Smooth muscle cell (in vitro differentiated cells): ENCODE measurements around the gene CMKLR1. TPM values are rescaled to one million over a fixed set of nuclear protein-coding genes. Genes with fewer than 3 reads are reported as not detected.

ENCODE experiments used
- DNase-seq: peaks from one replicate; lab custom pipeline; 2025; ENCODE audit not compliant: unreplicated experiment; lab: John Stamatoyannopoulos, UW
- H2AFZ ChIP-seq: fragments of 200-600 bp; sonication (generic); 2 replicates; pipeline ENCODE4 v1.6.0; 2016; ENCODE audit warnings: antibody characterized with exemption, low read depth, mild to moderate bottlenecking
- H3F3A ChIP-seq: fragments of 200-600 bp; sonication (generic); 2 replicates; pipeline ENCODE4 v1.6.0; 2017; ENCODE audit warnings: antibody characterized with exemption, low read depth
- H3K27ac ChIP-seq: fragments of 200-600 bp; sonication (generic); 2 replicates; pipeline ENCODE4 v1.5.1; 2016; ENCODE audit warnings: low read depth, mild to moderate bottlenecking
- H3K27me3 ChIP-seq: fragments of 200-600 bp; sonication (generic); 2 replicates; pipeline ENCODE4 v1.6.1; 2016; ENCODE audit warnings: low read depth, mild to moderate bottlenecking
- H3K36me3 ChIP-seq: fragments of 200-600 bp; sonication (generic); 2 replicates; pipeline ENCODE4 v1.5.1; 2016; ENCODE audit warnings: low read depth
- H3K4me1 ChIP-seq: fragments of 200-600 bp; sonication (generic); 2 replicates; pipeline ENCODE4 v1.5.1; 2016; ENCODE audit warnings: low read depth
- H3K4me2 ChIP-seq: fragments of 200-600 bp; sonication (generic); 2 replicates; pipeline ENCODE4 v1.6.0; 2016; ENCODE audit warnings: mild to moderate bottlenecking
- H3K4me3 ChIP-seq: fragments of 200-600 bp; sonication (generic); 2 replicates; pipeline ENCODE4 v1.5.1; 2016; ENCODE audit warnings: mild to moderate bottlenecking
- H3K79me2 ChIP-seq: fragments of 200-600 bp; sonication (generic); 2 replicates; pipeline ENCODE4 v1.6.0; 2016; ENCODE audit warnings: low read depth, mild to moderate bottlenecking
- H3K9ac ChIP-seq: fragments of 200-600 bp; sonication (generic); 2 replicates; pipeline ENCODE4 v1.6.0; 2016; ENCODE audit warnings: low read depth
- H3K9me3 ChIP-seq: fragments of 200-600 bp; sonication (generic); replicated peaks from 2 replicates; pipeline ENCODE4 v1.5.1; 2016; ENCODE audit warnings: low read depth
- H4K20me1 ChIP-seq: fragments of 200-600 bp; sonication (generic); 2 replicates; pipeline ENCODE4 v1.6.0; 2016; ENCODE audit warnings: low read depth
- CTCF ChIP-seq: fragments of 200-600 bp; sonication (generic); IDR thresholded peaks from 2 replicates; pipeline ENCODE4 v1.5.1; 2017; ENCODE audit warnings: borderline replicate concordance, mild to moderate bottlenecking, antibody characterized with exemption; ENCODE audit not compliant: insufficient read depth, poor library complexity, severe bottlenecking
- WGBS: methylation state at CpG from one replicate; pipeline ENCODE4 v1.1.7; 2016; ENCODE audit warnings: low lambda C conversion rate; 5-methylcytosine and 5-hydroxymethylcytosine counted together
- polyA plus RNA-seq: library from polyadenylated mRNA; unstranded; fragments of >200 nt; fragmentation: Nextera tagmentation; extraction: Ambion mirVana; gene quantifications from 2 replicates; pipeline ENCODE4 v1.2.1, GENCODE V29; 2016
- total RNA-seq: library from RNA; depleted of rRNA; stranded (reverse); fragments of >200 nt; gene quantifications from 2 replicates; pipeline ENCODE4 v1.2.3, GENCODE V29; 2014

CMKLR1 gene
- total and polyA plus RNA-seq, 2 experiments from 2014 or later, result 179 to 294 TPM

GRCh38 chr12:108240027-108240785, 98.9 kb downstream of the CMKLR1 start:
- peaks cover 9% of the 10 kb centered on the region for H3F3A ChIP-seq
- no peak overlapping the region for H3K4me3 ChIP-seq
- no peak overlapping the region for H2AFZ ChIP-seq
- no peak for TF ChIP-seq CTCF
- no peak for DNase-seq
- no peaks in the 10 kb centered on the region for H3K36me3 ChIP-seq
- H3K4me2 ChIP-seq, result no peak overlapping the region
- H3K27ac ChIP-seq, result no peak overlapping the region
- no peaks in the 10 kb centered on the region for H3K79me2 ChIP-seq
- no peaks in the 10 kb centered on the region for H3K9me3 ChIP-seq
- H3K4me1 ChIP-seq, result no peaks in the 10 kb centered on the region
- no peak overlapping the region for H3K9ac ChIP-seq
- WGBS, result 85% methylated on average over 31 of the region's 34 CpGs
- peaks cover 5% of the 10 kb centered on the region for H3K27me3 ChIP-seq
- H4K20me1 ChIP-seq, result no peaks in the 10 kb centered on the region

- Histone ChIP-seq H3K4me3 (no peak overlapping the region), H3K4me2 (no peak overlapping the region), H3K27ac (no peak overlapping the region), H3K36me3 (no peaks in the 10 kb centered on the region), H3K9ac (no peak overlapping the region), H3F3A (peaks cover 9% of the 10 kb centered on the region), H2AFZ (no peak overlapping the region), H4K20me1 (no peaks in the 10 kb centered on the region), H3K27me3 (peaks cover 5% of the 10 kb centered on the region), H3K4me1 (no peaks in the 10 kb centered on the region), H3K79me2 (no peaks in the 10 kb centered on the region), H3K9me3 (no peaks in the 10 kb centered on the region)
- DNase-seq, result no peak
- no peak for TF ChIP-seq CTCF
- WGBS, result 92% methylated on average over 2 of the region's 2 CpGs
These were observed 99.7 kb downstream of the CMKLR1 start for GRCh38 chr12:108239378-108239777.

- Histone ChIP-seq H3K9ac (no peak overlapping the region), H2AFZ (no peak overlapping the region), H3K4me1 (no peaks in the 10 kb centered on the region), H3F3A (peaks cover 9% of the 10 kb centered on the region), H3K27me3 (peaks cover 5% of the 10 kb centered on the region), H4K20me1 (no peaks in the 10 kb centered on the region), H3K4me3 (no peak overlapping the region), H3K27ac (no peak overlapping the region), H3K4me2 (no peak overlapping the region), H3K9me3 (no peaks in the 10 kb centered on the region), H3K79me2 (no peaks in the 10 kb centered on the region), H3K36me3 (no peaks in the 10 kb centered on the region)
- DNase-seq, result no peak
- no peak for TF ChIP-seq CTCF
- 95% methylated on average over 3 of the region's 3 CpGs for WGBS
These were observed 100.6 kb downstream of the CMKLR1 start for GRCh38 chr12:108238474-108238873.

Other genes with a start within 250 kb of the CMKLR1 start
- gene WSCD2, start 210.0 kb downstream of the CMKLR1 start, total RNA-seq, result 0.13 TPM in 1 of 2 replicates, not detected in the other
- 0.13 and 0.47 TPM in 2 replicates for gene WSCD2, start 210.0 kb downstream of the CMKLR1 start, polyA plus RNA-seq
- 6.8 and 7.3 TPM in 2 replicates for gene FICD, start 176.0 kb upstream of the CMKLR1 start, total RNA-seq
- gene FICD, start 176.0 kb upstream of the CMKLR1 start, polyA plus RNA-seq, result 5.1 and 7.5 TPM in 2 replicates
- gene SART3, start 221.9 kb upstream of the CMKLR1 start, total RNA-seq, result 64.3 and 94.5 TPM in 2 replicates
- gene SART3, start 221.9 kb upstream of the CMKLR1 start, polyA plus RNA-seq, result 22.7 and 27.2 TPM in 2 replicates
- 134 and 138 TPM in 2 replicates for gene ISCU, start 223.3 kb upstream of the CMKLR1 start, total RNA-seq
- 140 and 154 TPM in 2 replicates for gene ISCU, start 223.3 kb upstream of the CMKLR1 start, polyA plus RNA-seq